ENCODE data around the gene PEX14. TPM values are rescaled to one million over a fixed set of nuclear protein-coding genes. Genes with fewer than 3 reads are reported as not detected.

The PEX14 gene
- total RNA-seq, 1 experiment from 2014 or later: 20.4 TPM

GRCh38 chr1:10678852-10679251, 204.1 kb downstream of the PEX14 start:
- no peak for DNase-seq (ENCODE audit: low read depth)

GRCh38 chr1:10679496-10680220, 204.9 kb downstream of the PEX14 start:
- peak; percentile 77 for DNase-seq (ENCODE audit: low read depth)

Small RNAs within 50 kb of the gene (small RNA-seq; reads per million reads assigned to genes)
- not detected for gene RN7SL614P

Other genes with a start within 250 kb of the PEX14 start
- 115 and 129 TPM in 2 replicates for gene PGD, start 75.9 kb upstream of the PEX14 start, total RNA-seq (2014; rRNA removed; shearing (Covaris generic))
- 40.8 and 45.9 TPM in 2 replicates for gene CENPS, start 44.5 kb upstream of the PEX14 start, total RNA-seq (2014; rRNA removed; shearing (Covaris generic))
- gene CORT, start 24.9 kb upstream of the PEX14 start, total RNA-seq (2014; rRNA removed; shearing (Covaris generic)): 0.13 TPM in 1 of 2 replicates, not detected in the other
- 71.0 and 78.0 TPM in 2 replicates for gene DFFA, start 2.4 kb upstream of the PEX14 start, total RNA-seq (2014; rRNA removed; shearing (Covaris generic))

Measured in HT1080 (cell line).